Subcutaneous adipose tissue (tissue), 4 donors: ENCODE measurements around the gene SCNN1G. TPM values are rescaled to one million over a fixed set of nuclear protein-coding genes. Genes with fewer than 3 reads are reported as not detected.

Experiments used
- total RNA-seq, 4 donors: library from RNA; depleted of rRNA; stranded (reverse); fragments of >200 nt; gene quantifications; one replicate each; pipeline ENCODE4 v1.1.0, GENCODE V29; 2016
- TF ChIP-seq, protein P1 (sequence below): fragments of 450-650 bp; IDR thresholded peaks from one replicate; pipeline ENCODE4 v1.5.1; 2016; ENCODE audit warnings: low read depth, mild to moderate bottlenecking, control low read depth, antibody characterized with exemption, moderate library complexity

SCNN1G gene, protein sequence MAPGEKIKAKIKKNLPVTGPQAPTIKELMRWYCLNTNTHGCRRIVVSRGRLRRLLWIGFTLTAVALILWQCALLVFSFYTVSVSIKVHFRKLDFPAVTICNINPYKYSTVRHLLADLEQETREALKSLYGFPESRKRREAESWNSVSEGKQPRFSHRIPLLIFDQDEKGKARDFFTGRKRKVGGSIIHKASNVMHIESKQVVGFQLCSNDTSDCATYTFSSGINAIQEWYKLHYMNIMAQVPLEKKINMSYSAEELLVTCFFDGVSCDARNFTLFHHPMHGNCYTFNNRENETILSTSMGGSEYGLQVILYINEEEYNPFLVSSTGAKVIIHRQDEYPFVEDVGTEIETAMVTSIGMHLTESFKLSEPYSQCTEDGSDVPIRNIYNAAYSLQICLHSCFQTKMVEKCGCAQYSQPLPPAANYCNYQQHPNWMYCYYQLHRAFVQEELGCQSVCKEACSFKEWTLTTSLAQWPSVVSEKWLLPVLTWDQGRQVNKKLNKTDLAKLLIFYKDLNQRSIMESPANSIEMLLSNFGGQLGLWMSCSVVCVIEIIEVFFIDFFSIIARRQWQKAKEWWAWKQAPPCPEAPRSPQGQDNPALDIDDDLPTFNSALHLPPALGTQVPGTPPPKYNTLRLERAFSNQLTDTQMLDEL
- under 1 TPM in 1 of 4 donors, not detected in 3; 0.22 TPM for total RNA-seq

DNA sequence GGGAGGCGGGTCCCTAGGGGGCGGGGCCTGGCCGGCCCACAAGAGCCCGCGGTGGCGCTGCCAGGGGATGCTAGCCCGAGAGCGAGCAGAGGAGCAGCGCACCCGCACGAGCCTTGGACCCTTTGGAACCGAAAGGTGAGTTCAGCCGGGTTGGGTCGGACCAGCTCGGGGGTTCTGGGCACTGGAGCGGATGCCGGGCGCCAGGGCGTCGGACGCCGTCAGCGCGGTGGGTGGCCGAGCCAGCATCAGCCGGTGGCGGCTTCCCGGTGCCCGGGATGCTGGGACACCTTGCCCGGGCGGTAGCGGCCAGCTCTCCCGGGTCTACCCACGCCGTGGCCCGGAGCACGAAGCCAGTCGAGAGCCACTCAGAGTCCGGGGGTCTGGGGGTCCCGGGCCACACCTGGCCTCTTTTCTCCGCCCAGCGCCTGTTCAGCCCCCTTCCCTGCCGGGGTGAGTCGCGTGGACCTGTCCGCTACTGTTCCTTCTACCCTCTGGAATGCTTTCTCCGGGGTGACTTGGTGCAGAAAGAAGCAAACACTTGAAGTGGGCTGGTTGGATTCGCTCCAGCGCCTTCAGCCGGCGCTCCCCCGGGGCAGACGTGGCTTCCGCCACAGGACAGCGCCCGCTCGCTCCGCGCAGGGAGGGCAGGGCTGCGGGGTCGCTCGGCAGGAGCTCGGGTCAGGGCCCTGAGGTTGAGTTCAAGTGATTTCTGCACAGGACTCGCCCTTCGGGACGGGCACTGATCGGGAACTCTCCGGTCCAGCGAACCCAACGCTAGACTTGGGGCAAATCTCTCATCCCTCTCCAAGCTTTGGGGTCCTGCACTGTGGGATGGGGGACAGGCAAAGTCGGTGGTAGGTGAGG lies at the start of gene SCNN1G:
Gene SCNN1G (plus strand): TSS at position 67 of the 864 bp plus-strand sequence. CDS start 3,527 bp downstream, outside the sequence.
- TF ChIP-seq, protein P1, sequence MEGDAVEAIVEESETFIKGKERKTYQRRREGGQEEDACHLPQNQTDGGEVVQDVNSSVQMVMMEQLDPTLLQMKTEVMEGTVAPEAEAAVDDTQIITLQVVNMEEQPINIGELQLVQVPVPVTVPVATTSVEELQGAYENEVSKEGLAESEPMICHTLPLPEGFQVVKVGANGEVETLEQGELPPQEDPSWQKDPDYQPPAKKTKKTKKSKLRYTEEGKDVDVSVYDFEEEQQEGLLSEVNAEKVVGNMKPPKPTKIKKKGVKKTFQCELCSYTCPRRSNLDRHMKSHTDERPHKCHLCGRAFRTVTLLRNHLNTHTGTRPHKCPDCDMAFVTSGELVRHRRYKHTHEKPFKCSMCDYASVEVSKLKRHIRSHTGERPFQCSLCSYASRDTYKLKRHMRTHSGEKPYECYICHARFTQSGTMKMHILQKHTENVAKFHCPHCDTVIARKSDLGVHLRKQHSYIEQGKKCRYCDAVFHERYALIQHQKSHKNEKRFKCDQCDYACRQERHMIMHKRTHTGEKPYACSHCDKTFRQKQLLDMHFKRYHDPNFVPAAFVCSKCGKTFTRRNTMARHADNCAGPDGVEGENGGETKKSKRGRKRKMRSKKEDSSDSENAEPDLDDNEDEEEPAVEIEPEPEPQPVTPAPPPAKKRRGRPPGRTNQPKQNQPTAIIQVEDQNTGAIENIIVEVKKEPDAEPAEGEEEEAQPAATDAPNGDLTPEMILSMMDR: no peak

GRCh38 chr16:23132775-23133463 lies 49.6 kb upstream of the SCNN1G start:
- TF ChIP-seq, protein P1: no peak

DNA sequence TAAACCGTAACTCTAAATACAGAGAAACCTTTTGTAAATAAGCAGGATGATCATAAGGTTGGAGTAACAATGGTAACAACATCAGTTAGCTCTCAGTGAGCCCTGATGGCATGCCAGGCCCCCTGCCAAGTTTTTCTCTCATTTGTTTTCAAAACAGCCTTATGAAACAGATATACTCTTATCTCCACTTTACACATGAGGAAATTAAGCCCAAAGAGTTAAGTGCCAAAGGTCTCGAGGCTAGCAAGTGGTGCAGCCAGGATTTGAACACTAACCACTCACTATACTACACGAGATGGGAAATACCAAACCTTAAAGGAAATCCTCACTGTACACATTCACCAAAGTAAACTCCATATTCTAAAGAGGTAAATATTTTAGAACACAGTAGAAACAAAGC lies 48.3 kb upstream of the SCNN1G start:
- TF ChIP-seq, protein P1: no peak

- TF ChIP-seq, protein P1: no peak
Observed at GRCh38 chr16:23137256-23137655, 45.3 kb upstream of the SCNN1G start.

- TF ChIP-seq, protein P1: no peak
Observed at GRCh38 chr16:23137818-23138217, 44.7 kb upstream of the SCNN1G start.

GRCh38 chr16:23140107-23140506 lies 42.4 kb upstream of the SCNN1G start:
- TF ChIP-seq, protein P1: no peak
